C1 segment of cervical spinal cord (tissue), 14 donors: ENCODE measurements around the gene AGBL1.

ENCODE experiments used
- DNase-seq, 14 donors: peaks; one replicate each; lab custom pipeline; 2025; lab: John Stamatoyannopoulos, UW

The AGBL1 gene

DNA sequence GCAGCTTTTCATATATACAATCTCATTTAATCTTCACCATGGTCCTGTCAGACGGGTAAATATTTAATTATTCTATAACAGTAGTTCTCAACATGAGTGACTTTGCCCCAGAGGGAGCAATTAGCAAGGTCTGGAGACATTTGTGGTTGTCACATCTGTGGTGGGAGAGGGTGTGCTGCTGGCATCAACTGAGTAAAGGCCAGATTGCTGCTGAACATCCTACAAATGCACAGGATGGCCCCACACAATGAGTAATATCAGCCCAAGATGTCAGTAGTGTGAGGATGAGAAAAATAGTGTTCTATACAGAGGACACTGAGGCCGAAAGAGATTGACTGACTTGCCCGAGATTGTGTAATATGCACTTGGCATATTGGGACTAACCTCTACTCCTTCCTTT, 156.0 kb downstream of the AGBL1 start:
- no peak for DNase-seq

DNA sequence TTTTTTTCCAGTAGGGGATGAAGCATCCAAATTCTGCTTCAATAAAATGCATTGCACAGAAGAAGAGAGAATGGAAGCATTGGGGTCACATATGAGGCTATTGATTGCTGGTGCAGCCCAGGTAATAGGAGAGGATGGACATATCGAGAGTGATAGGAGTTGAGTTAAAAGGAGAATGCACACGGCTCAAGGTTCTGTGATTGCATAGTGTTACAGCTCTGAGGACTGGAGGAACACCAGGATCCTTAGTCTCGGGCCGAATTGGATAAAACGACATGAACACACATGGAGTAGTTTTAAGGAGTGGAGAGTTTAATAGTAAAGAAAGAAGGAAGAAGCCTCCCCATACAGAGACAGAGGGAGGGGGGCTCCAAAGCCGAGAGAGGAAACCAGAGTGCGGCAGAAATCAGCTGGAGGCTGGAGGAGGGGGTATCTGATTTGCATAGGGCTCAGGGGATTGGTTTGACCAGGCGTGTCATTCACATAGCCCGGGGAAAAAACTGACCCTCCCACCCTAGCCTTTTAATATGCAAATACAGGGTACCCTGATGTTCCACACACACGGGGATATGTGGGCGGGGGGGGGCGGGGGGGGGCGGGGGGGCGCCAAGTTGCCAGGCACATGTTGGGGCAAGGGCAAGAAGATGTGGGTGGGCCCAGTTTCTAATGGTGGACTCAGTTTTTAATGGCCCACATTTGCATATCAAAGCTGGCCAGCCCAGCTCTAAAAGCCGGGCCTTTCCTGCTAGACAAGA, 156.9 kb downstream of the AGBL1 start:
- DNase-seq, result peak in 1 of 14 donors; percentile 0

DNA sequence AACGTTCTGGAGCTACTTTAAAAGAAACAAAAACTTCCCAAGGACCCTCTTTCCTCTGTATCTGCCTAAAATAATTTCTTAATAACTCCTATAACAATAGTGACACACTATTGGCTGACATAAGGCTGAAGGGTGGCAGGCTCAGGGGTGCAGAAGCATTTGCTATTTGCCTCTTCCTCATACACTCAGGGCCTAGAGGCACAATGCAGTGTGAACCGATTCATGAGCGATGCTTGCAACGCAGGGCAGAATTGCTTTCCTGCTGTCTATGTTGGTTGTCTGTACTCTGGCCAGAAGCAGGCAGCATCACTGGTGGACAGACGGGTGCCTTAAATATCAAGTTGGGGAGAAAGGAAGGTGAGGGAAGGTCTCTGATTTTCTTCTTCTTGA, 157.4 kb downstream of the AGBL1 start:
- no peak for DNase-seq

GRCh38 chr15:86247249-86247955, 167.7 kb downstream of the AGBL1 start:
- no peak for DNase-seq

DNA sequence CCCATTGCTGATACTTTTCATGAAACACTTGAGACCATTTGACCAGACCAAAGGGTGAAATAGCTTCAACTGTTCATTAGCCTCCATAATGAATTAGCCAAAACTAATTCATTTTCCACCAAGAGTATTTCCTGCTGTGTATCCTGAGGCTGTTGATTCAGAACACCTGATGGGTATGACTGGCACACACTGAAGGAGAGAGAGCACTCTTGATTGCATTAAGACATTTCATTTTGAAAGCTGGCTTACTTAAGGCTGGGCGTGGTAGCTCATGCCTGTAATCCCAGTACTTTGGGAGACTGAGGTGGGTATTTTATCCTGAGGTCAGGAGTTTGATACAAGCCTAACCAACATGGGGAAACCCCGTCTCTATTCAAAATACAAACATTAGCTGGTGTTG, 175.6 kb downstream of the AGBL1 start:
- no peak for DNase-seq

DNA sequence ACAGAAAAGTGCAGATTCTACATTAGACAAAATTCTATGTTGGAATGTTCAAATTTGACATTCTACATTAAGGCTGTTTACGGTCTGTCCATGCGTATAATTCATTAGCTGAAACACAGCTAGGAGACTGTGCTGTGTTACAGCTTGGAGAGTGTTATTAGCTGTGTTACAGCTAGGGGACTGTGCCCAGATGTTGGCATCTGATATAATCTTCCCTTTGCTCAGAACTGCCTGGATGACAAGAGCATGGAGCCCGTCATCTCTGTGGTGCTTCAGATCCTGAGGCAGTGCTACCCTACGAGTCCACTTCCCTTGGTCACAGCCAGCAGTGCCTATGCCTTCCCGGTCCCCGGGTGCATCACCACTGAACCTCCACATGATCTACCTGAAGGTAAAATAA, 177.0 kb downstream of the AGBL1 start:
- DNase-seq, result no peak

- DNase-seq, result no peak
Observed at GRCh38 chr15:86259589-86259988, 179.9 kb downstream of the AGBL1 start.

DNA sequence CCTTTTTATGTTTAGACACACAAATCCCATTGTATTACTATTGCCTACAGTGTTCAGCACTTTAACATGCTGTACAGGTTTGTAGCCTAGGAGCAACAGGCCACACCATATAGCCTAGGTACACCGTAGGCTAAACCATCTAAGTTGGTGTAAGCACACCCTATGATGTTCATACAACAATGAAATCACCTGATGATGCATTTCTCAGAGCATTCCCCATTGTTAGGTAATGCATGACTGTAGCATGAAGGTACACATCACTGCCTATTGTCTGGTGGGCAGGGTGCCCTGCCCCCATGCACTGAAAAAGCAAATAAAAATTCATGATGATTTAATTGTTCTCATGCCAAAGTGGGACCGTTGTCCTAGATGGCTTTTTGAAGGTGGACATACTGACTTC, 183.6 kb downstream of the AGBL1 start:
- no peak for DNase-seq

DNA sequence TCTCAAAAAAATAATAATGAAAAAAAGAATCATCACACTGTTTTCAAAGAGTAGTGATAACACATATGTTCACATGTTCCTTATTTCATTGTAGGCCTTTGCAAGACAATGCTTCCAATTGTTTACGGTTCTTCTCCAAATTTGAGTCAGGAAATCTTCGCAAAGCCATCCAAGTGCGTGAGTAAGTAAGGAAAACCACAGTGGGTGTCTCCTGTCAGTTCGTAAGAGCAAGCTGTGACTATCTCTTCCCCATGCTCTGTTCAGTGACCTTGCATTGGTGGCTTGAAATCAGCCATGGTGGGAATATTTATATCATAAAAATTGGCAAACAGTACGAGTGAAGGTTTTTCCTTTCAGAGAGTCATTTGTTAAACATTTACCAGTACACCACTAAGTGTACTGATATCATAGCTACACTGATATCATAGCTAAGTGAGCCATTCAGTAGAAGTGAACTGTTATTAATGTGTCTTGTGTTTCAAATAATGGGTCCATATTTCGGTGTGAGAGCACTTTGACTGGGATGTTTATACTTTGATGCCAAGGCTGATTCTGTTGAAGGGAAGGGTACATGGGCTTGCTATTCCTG, 187.3 kb downstream of the AGBL1 start:
- DNase-seq, result no peak

DNA sequence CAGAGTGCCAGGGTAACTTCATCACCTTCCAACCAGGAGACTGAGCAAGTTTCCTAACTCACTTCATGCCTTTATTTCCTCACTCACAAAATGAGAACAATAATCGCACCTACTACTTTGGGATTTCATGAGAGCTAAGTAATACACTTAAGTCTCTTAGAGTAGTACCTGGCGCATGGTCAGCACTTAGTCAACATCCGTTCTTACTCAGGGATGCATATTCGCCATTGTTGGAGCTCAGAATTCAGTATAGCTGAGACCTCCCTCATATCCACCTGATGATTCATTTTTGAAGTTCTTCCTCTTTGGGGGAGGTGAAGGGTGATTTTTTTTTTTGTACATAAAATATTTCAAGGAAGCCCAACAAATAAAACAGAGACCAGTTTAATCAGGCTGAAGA, 188.2 kb downstream of the AGBL1 start:
- no peak for DNase-seq

GRCh38 chr15:86268558-86268957, 188.9 kb downstream of the AGBL1 start:
- no peak for DNase-seq

- no peak for DNase-seq
Observed at GRCh38 chr15:86273309-86273708, 193.6 kb downstream of the AGBL1 start.

- DNase-seq, result no peak
Observed at GRCh38 chr15:86275361-86275760, 195.7 kb downstream of the AGBL1 start.

DNA sequence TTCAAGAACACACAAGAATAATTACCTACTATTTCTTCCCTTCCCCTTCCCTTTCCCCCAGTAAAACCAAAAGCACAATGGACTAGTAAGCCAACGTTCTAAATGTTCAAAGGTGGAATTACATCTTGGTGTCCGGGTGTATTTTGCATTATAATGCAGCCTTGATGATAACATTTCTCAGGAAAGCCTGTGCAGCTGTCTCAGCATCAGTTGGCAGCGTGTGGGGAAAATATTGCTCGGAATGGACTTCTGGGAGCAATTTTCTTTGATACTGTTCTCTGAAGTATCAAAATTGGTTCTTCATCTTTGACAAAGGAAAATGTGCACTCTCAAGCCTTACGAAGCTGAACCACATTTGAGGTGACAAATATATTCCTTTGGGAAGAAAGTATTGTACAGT, 198.9 kb downstream of the AGBL1 start:
- no peak for DNase-seq

DNA sequence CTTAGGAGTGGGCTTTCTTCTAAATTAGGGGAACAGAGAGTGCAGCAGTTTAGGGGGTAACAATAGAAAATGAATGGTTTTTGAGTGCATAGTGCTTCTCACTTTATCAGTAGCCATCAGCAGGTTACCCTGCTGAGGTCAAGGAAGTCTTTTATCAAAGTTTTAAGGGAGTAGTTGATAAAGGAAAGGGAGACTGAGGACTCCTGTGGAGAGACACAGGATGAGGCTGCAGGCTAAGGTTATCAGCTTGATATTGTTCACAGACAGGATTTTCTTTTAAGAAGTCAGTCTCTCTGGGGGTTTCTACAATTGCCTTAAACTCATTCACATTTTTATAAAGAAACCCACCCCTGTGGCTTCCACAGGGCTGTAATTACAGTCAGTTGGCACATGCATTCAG, 205.0 kb downstream of the AGBL1 start:
- DNase-seq, result no peak

- no peak for DNase-seq
Observed at GRCh38 chr15:86295511-86295910, 215.8 kb downstream of the AGBL1 start.

DNA sequence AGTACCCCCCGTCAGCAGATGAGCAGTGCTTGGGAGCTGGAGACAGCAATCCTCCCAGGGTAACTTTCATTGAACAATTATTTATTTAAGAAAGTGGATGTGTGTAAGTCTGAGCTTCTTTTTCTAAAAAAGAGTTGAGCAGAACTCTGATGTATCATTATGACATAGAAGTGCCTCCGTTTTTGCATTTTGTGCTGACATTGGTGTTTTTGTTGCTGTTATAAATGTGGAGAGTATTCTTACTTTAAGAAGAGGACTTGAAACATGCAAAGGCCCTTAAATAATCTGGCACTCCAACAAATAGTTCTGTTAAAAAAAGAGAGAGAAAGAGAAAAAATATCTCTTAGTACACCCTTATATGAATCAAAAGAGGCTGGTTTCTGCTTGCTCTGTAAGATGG, 217.1 kb downstream of the AGBL1 start:
- no peak for DNase-seq

DNA sequence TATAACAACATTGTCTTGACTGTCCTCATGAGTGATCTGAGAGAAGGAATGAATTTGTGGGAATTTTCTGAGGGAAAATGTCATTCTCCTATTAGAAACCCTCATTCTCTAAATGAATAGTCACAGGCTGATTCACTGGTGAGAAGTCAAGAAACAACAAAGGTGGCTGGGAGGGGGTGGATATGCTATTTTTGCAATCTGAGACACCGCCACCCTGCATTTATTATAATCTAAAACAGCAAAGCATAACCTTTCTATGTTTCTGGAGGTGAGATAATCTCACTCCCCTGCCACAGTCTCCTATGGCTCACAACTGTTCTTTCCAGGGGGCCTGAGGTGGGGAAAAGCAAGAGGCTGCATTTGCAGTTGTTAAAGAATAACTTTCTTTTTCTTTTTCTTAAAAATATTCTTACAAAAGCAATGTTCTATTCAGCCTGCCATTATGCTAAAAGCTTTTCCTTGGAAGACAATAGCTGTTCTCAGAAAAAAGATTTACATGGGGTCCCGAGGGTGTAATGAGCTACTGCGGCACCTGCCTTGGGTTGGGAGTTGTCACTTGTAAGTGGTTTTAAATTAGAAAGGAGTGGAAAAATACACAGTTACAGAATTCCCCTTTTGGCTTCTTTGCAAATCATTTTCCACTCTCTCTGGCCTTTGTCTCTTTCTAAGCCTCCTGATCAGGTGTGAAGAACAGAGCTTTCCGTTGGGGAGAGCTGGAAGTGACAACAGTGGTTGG, 220.9 kb downstream of the AGBL1 start:
- no peak for DNase-seq

DNA sequence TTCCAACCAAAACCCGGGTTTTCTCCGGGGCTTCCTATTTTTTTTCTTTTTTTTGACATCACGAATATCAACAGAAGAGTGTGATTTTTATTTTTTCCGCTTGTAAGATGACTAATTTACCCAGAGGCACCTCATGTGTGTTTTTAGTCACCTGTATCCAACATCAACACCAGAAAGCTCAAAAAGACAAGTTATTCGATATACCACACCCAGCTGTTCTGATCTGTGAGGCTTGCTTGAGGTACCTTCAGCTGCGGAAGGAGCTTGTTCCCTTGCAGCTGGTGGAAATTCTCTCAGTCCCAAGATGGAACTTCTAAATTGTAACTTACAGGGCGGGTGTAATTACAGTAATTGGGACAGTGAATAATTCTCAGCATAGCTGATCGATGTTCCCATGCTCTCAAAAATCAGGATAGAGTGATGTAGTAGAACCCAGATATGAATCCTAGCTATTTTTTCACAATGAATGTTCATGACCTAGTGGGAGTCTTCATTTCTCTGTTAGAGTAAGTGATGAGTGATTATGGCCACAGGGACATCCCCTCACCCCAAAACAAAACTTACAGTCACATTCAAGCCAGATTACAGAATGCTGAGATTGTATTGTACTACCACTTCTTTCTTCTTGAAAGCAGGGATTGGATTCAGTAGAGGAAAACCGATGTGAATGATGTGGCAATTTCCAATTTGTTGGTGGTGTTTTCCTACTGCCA, 232.1 kb downstream of the AGBL1 start:
- DNase-seq, result no peak

- no peak for DNase-seq
Observed at GRCh38 chr15:86312486-86312885, 232.8 kb downstream of the AGBL1 start.

DNA sequence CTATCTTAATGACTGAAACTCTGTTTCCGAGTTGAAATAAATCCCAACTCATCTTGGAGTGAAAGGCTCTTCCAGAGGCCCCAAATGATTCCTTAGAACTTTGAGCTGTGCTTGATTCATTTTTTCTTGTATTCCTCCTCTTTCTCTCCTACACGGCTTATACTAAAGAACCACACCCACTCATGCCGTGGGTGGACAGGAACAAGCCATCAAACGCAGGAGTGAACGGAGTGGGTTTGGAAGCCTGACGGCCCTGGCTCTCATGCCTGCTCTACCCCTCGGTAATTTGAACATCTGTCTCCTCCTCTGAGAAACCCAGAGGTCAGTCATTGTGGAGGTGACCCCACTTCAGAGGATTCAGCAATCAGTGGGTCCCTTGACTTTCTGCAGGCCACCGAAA, 236.5 kb downstream of the AGBL1 start:
- DNase-seq, result no peak
